GM18520 (cell line): Measurements from ENCODE around the gene HTRA3.

Source experiments
- ATAC-seq: cut with Tn5 transposase; IDR thresholded peaks from one replicate; pipeline ENCODE4 v1.9.1; 2021; ENCODE audit not compliant: unreplicated experiment

Gene HTRA3

DNA sequence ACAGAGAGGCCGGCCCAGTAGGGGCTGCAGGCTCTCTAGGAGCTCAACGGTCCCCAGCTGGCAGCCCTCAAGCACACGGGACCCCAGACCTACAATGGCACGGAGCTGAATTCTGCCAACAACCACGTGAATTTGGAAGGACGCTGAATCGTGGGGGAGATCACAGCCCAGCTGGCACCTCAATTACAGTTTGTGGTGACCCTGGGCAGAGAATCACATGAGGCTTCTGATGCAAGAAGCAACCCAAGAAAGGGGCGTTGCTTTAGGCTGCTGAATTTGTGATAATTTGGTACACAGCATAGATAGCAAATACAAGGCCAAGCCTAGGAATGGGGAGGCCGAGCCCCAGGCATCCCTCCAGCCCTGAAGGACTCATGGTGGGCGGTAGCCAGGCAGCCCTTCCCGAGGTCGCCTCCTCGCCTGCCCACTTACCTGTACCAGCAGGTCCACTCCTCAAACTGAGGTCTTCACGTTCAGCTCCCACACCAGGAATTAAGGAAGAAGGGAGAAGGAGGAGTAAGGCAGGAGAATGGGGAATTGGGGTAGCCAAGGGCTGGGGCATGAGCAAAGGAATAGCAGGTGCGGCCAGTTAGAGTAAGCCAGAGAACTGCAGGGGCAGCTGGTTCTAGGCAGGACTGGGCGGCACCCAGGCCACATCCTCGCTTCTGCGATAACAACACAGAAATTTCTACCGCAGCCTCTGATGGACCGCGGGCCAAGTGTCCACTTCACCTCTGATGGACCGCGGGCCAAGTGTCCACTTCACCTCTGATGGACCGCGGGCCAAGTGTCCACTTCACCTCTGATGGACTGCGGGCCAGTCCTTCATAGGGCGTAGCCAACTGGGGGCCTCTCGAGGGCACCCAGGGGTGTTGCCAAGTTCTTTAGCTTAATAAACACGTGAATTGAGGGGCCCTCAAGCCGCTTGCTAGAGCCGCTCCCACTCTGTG, 23.4 kb upstream of the HTRA3 start:
- ATAC-seq = no peak

GRCh38 chr4:8247047-8247930, 22.3 kb upstream of the HTRA3 start:
- no peak for ATAC-seq

- ATAC-seq = no peak
Measured at GRCh38 chr4:8248091-8248490, 21.5 kb upstream of the HTRA3 start.

GRCh38 chr4:8250227-8250626, 19.3 kb upstream of the HTRA3 start:
- no peak for ATAC-seq

DNA sequence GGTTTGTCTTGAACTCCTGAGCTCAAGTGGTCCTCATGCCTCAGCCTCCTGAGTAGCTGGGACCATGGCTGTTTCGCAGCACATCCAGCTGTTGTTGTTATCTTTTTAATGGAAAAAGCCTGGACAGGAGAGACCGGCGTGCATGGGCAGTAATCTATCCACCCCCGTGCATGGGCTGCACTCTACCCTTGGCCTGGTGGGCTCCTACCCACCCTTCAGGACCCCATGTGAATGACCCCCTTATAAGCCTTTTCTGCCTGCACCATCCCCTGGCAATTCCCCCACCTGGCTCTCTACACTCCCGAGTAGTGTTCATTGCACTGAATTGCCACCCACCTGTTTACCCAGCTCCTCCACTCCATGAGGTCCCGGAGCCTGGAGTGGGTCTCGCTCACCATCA, 18.9 kb upstream of the HTRA3 start:
- no peak for ATAC-seq

DNA sequence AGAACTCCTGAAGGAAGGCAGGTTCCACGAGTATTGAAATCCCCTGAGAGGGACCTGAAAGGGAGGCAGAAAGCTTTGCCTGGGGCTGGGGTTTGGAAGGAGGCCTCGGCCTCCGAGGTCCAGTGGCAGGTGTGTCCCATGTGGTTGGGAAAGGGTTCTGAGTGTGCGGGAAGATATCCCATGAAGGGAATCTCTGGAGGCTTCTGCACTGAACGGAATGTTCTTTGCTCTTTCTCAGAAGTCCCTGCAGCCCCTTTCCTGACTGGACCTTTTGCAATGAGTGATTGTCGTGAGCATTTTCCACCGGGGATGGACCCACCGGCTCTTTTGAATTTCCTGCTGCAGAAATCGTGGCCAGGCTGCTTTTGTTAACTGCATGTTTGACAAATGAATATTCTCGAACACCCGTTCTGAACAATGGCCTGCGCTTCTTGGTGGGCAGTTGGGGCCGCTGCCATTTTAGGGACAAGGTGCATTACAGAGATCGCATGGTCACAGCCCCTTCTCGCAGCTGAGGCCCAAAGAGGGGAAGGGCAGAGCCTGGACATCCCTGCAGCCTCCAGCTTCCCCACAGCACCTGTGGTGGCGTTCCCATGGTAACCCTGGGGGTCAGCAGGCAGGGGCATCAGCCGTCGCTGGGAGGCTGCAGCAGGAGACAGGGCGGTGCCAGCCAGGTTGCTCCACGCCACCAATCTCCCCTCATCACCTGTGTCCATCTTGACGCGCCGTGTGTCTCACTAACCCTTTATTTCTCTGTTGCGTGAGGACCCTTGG, 18.3 kb upstream of the HTRA3 start:
- ATAC-seq = no peak

GRCh38 chr4:8252301-8253173, 17.0 kb upstream of the HTRA3 start:
- ATAC-seq = no peak

DNA sequence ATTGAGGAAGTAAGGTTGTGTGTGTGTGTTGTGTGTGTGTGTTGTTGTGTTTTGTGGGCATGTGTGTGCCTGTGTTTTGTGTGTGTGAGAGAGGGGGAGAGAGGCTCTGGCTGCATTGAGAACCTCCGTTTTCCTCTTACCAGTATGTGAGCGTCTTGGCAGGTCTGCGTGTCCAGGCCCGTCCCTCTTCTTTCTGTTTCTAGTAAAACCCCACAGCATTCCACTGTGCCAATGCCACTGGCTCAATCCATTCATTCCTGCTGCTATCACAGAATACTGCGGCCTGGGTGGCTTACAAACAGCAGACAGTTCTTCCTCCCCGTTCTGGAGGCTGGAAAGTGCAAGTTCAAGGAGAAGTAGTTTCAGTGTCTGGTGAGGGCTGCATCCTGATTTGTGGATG, 15.5 kb upstream of the HTRA3 start:
- no peak for ATAC-seq

DNA sequence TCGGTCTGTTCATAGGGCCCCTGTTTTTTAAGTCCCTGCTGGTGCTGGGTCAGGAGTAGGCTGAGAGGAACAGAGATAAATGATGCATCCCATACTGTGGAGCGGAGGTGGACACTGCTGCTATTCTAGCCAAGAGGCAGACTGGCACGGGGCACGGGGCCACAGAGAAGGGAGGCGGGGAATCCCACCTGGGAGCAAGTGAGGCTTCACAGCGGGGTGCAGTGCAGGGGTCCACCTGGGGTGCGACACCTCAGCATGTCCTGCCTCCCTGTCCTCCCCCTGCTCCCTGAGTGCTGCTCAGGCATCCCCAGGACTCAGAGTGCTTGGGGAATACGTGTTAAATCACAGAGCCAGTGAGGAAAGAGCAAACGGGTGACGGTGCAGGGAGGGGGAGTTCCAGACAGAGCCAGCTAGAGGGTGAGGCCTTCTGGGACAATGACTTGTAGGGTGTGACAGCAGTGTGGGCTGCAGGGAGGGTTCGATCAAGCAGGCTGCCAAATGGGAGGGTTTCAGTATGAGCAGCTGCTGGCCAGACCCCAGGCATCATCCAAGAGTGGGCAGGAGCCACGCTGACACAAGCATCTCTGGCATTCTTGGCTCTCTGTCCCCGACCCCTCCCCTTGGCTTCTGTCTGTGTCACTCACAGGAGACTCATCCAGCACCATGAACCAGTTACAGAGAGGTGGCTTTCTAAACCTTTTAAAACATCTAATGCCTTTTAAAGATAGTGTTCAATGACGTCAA, 13.7 kb upstream of the HTRA3 start:
- no peak for ATAC-seq

- ATAC-seq = no peak
Measured at GRCh38 chr4:8257854-8258253, 11.7 kb upstream of the HTRA3 start.

- no peak for ATAC-seq
Measured at GRCh38 chr4:8258552-8259212, 10.9 kb upstream of the HTRA3 start.

- no peak for ATAC-seq
Measured at GRCh38 chr4:8259743-8260430, 9.7 kb upstream of the HTRA3 start.

- no peak for ATAC-seq
Measured at GRCh38 chr4:8260656-8261111, 8.9 kb upstream of the HTRA3 start.

DNA sequence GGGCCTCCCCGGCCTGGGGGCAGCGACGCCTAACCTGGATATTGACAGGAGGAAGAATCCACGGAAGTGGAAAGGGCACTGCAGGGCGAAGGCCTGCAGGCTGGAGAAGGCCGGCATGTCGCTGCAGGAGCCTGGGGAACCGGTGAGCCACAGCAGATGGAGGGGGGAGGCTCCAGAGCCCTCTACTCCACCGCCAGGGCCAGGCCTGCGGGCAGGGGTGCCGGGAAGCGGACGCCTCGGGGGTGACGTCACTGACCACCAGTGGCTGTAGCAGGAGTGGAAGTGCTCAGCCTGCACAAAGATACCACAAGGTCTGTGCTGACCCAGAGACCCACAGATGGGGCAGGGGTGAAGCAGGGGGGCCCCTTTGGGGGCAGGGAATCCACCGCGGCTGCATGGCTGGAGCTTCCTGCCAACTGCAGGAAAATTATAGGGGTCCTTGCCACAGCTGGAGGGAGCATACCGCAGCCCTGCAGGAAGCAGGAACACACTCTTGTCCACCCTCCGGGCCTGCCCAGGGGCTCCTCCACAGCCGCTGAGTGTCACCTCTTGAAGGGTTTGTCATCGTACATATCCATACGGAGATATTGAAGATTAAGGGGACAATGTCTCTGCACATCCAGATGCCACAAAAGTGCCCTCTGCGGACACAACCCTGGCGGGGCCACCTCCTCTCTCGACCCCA, 7.6 kb upstream of the HTRA3 start:
- no peak for ATAC-seq

DNA sequence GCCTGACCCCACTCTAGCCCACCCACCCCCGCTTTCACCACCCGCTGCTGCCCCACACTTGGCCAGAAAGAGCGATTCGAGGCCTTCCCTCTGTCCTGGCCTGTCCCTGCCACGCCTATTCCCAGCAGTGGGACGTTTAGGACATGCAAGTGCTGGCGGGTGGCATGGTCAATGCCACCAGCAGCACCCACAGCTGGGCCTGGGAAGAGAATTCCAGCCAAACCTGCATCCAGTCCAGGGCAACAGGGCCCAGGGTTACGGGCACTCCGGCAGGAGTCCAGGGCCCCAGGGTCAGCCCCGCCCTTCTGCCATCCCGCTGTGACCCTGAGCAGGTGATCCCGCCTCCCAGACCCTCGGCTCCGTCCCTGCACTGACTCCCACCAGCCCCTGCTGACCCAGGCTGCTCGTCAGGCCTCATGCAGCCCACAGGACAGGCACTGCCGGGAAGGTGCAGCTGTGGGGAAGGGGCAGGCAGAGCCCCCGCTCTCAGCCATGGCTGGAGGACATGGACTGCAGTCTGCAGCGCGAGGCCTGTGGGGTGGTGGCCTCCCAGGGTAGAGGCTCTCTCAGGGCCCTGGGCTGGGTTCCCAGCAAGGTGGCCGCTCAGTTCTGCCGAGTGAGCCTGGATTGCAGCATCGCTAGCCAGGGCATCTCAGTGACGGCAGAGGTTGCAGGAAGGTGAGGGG, 6.8 kb upstream of the HTRA3 start:
- ATAC-seq = no peak

GRCh38 chr4:8263397-8263796, 6.2 kb upstream of the HTRA3 start:
- no peak for ATAC-seq

- no peak for ATAC-seq
Measured at GRCh38 chr4:8264106-8264505, 5.4 kb upstream of the HTRA3 start.
